GM23338 (cell line): ENCODE data around the gene FAM32A. TPM values are rescaled to one million over a fixed set of nuclear protein-coding genes. Genes with fewer than 3 reads are reported as not detected.

Experiments used
- ATAC-seq: fragments of 200-7000 bp; cut with Tn5 transposase; 3 replicates; pipeline ENCODE4 v1.9.1; 2020
- DNase-seq: peaks from one replicate; pipeline ENCODE4 v3.0.0-alpha.2; 2015; ENCODE audit warnings: low spot score
- H2AFZ ChIP-seq: fragments of 200-600 bp; sonication (generic); 2 replicates; pipeline ENCODE4 v1.8.0; 2016; ENCODE audit warnings: antibody characterized with exemption, mild to moderate bottlenecking, moderate library complexity
- H3F3A ChIP-seq: fragments of 200-600 bp; sonication (generic); replicated peaks from 2 replicates; pipeline ENCODE4 v1.8.0; 2017; ENCODE audit warnings: antibody characterized with exemption, mixed run types, low read depth
- H3K27ac ChIP-seq: fragments of 200-600 bp; sonication (generic); 2 replicates; pipeline ENCODE4 v1.6.1; 2016; ENCODE audit warnings: low read depth
- H3K27me3 ChIP-seq: fragments of 200-600 bp; sonication (generic); 2 replicates; pipeline ENCODE4 v1.8.0; 2016; ENCODE audit warnings: mild to moderate bottlenecking, mixed run types, moderate library complexity; ENCODE audit not compliant: insufficient read depth
- H3K36me3 ChIP-seq: fragments of 200-600 bp; sonication (generic); 2 replicates; pipeline ENCODE4 v1.8.0; 2016; ENCODE audit warnings: mild to moderate bottlenecking; ENCODE audit not compliant: insufficient read depth
- H3K4me1 ChIP-seq: fragments of 200-600 bp; sonication (generic); 2 replicates; pipeline ENCODE4 v1.8.0; 2016; ENCODE audit warnings: mild to moderate bottlenecking, moderate library complexity; ENCODE audit not compliant: insufficient read depth
- H3K4me2 ChIP-seq: fragments of 200-600 bp; sonication (generic); 2 replicates; pipeline ENCODE4 v1.7.1; 2017; ENCODE audit warnings: mixed run types
- H3K4me3 ChIP-seq: fragments of 200-600 bp; sonication (generic); 2 replicates; pipeline ENCODE4 v1.6.1; 2016; ENCODE audit warnings: mixed run types
- H3K79me2 ChIP-seq: fragments of 200-600 bp; sonication (generic); replicated peaks from 2 replicates; pipeline ENCODE4 v1.8.0; 2017; ENCODE audit warnings: mild to moderate bottlenecking; ENCODE audit not compliant: insufficient read depth
- H3K9me2 ChIP-seq: fragments of 200-600 bp; sonication (generic); 2 replicates; pipeline ENCODE4 v1.8.0; 2017; ENCODE audit not compliant: insufficient read depth
- H4K20me1 ChIP-seq: fragments of 200-600 bp; sonication (generic); replicated peaks from 2 replicates; pipeline ENCODE4 v1.8.0; 2017; ENCODE audit warnings: mild to moderate bottlenecking; ENCODE audit not compliant: insufficient read depth
- H3K27ac Mint-ChIP-seq: 2 replicates; pipeline ENCODE4 v1.8.0; 2020; ENCODE audit warnings: inconsistent platforms, mild to moderate bottlenecking, moderate library complexity, mixed read lengths
- H3K27me3 Mint-ChIP-seq: 3 replicates; pipeline ENCODE4 v1.8.0; 2022; ENCODE audit warnings: low read depth, mild to moderate bottlenecking, moderate library complexity, mixed read lengths, inconsistent platforms; ENCODE audit not compliant: insufficient read depth, poor library complexity
- H3K36me3 Mint-ChIP-seq: 3 replicates; pipeline ENCODE4 v1.8.0; 2021; ENCODE audit warnings: low read depth, mild to moderate bottlenecking, inconsistent platforms, moderate library complexity, mixed read lengths
- H3K4me1 Mint-ChIP-seq: 3 replicates; pipeline ENCODE4 v1.8.0; 2020; ENCODE audit warnings: mild to moderate bottlenecking, inconsistent platforms, mixed read lengths
- H3K4me3 Mint-ChIP-seq: 3 replicates; pipeline ENCODE4 v1.8.0; 2021; ENCODE audit warnings: moderate library complexity, mild to moderate bottlenecking, inconsistent platforms, mixed read lengths
- H3K9me3 Mint-ChIP-seq: 3 replicates; pipeline ENCODE4 v1.8.0; 2020; ENCODE audit warnings: moderate library complexity, mild to moderate bottlenecking, inconsistent platforms, mixed read lengths
- CREB1 ChIP-seq: fragments of 250-450 bp; sonication (Bioruptor Pico); IDR thresholded peaks from 2 replicates; pipeline ENCODE4 v1.5.0; 2020; ENCODE audit warnings: low read depth, mild to moderate bottlenecking, moderate library complexity
- ETS1 ChIP-seq: IDR thresholded peaks from 2 replicates; pipeline ENCODE4 v1.6.1; 2016; ENCODE audit warnings: antibody characterized with exemption
- EZH2phosphoT487 ChIP-seq: fragments of 200-600 bp; sonication (generic); IDR thresholded peaks from one replicate; pipeline ENCODE4 v1.8.1; 2018; ENCODE audit warnings: antibody characterized with exemption; ENCODE audit not compliant: unreplicated experiment
- POLR2AphosphoS5 ChIP-seq: IDR thresholded peaks from 2 replicates; pipeline ENCODE4 v1.6.1; 2016; ENCODE audit warnings: antibody characterized with exemption, low read depth
- REST ChIP-seq: IDR thresholded peaks from one replicate; pipeline ENCODE4 v1.6.1; 2018; ENCODE audit warnings: antibody characterized with exemption; ENCODE audit not compliant: unreplicated experiment
- STAT1 ChIP-seq: IDR thresholded peaks from one replicate; pipeline ENCODE4 v1.6.1; 2016; ENCODE audit warnings: antibody characterized with exemption; ENCODE audit not compliant: unreplicated experiment
- ZNF114 ChIP-seq: fragments of 250-450 bp; sonication (Bioruptor Pico); IDR thresholded peaks from 2 replicates; pipeline ENCODE4 v1.5.0; 2020; ENCODE audit warnings: mild to moderate bottlenecking, moderate library complexity
- ZNF331 ChIP-seq: fragments of 250-450 bp; sonication (Bioruptor Pico); IDR thresholded peaks from 2 replicates; pipeline ENCODE4 v1.5.0; 2020; ENCODE audit warnings: low read depth, mild to moderate bottlenecking, moderate library complexity
- polyA plus RNA-seq: library from polyadenylated mRNA; unstranded; fragments of >200 nt; fragmentation: Nextera tagmentation; extraction: Ambion mirVana; gene quantifications from 2 replicates; pipeline ENCODE4 v1.2.1, GENCODE V29; 2016
- total RNA-seq: library from RNA; depleted of rRNA; stranded (reverse); fragments of >200 nt; shearing (Covaris generic); gene quantifications from 2 replicates; pipeline ENCODE4 v1.2.3, GENCODE V29; 2014
- TF ChIP-seq, protein P1 (sequence below): fragments of 250-450 bp; sonication (Bioruptor Pico); IDR thresholded peaks from 2 replicates; pipeline ENCODE4 v1.5.0; 2020; ENCODE audit warnings: mild to moderate bottlenecking, moderate library complexity

The FAM32A gene
- total and polyA plus RNA-seq, 2 experiments from 2014 or later, result 58.2 to 67.3 TPM

GRCh38 chr19:16141043-16141442 lies 44.2 kb upstream of the FAM32A start (continued):
- TF ChIP-seq, protein P1, sequence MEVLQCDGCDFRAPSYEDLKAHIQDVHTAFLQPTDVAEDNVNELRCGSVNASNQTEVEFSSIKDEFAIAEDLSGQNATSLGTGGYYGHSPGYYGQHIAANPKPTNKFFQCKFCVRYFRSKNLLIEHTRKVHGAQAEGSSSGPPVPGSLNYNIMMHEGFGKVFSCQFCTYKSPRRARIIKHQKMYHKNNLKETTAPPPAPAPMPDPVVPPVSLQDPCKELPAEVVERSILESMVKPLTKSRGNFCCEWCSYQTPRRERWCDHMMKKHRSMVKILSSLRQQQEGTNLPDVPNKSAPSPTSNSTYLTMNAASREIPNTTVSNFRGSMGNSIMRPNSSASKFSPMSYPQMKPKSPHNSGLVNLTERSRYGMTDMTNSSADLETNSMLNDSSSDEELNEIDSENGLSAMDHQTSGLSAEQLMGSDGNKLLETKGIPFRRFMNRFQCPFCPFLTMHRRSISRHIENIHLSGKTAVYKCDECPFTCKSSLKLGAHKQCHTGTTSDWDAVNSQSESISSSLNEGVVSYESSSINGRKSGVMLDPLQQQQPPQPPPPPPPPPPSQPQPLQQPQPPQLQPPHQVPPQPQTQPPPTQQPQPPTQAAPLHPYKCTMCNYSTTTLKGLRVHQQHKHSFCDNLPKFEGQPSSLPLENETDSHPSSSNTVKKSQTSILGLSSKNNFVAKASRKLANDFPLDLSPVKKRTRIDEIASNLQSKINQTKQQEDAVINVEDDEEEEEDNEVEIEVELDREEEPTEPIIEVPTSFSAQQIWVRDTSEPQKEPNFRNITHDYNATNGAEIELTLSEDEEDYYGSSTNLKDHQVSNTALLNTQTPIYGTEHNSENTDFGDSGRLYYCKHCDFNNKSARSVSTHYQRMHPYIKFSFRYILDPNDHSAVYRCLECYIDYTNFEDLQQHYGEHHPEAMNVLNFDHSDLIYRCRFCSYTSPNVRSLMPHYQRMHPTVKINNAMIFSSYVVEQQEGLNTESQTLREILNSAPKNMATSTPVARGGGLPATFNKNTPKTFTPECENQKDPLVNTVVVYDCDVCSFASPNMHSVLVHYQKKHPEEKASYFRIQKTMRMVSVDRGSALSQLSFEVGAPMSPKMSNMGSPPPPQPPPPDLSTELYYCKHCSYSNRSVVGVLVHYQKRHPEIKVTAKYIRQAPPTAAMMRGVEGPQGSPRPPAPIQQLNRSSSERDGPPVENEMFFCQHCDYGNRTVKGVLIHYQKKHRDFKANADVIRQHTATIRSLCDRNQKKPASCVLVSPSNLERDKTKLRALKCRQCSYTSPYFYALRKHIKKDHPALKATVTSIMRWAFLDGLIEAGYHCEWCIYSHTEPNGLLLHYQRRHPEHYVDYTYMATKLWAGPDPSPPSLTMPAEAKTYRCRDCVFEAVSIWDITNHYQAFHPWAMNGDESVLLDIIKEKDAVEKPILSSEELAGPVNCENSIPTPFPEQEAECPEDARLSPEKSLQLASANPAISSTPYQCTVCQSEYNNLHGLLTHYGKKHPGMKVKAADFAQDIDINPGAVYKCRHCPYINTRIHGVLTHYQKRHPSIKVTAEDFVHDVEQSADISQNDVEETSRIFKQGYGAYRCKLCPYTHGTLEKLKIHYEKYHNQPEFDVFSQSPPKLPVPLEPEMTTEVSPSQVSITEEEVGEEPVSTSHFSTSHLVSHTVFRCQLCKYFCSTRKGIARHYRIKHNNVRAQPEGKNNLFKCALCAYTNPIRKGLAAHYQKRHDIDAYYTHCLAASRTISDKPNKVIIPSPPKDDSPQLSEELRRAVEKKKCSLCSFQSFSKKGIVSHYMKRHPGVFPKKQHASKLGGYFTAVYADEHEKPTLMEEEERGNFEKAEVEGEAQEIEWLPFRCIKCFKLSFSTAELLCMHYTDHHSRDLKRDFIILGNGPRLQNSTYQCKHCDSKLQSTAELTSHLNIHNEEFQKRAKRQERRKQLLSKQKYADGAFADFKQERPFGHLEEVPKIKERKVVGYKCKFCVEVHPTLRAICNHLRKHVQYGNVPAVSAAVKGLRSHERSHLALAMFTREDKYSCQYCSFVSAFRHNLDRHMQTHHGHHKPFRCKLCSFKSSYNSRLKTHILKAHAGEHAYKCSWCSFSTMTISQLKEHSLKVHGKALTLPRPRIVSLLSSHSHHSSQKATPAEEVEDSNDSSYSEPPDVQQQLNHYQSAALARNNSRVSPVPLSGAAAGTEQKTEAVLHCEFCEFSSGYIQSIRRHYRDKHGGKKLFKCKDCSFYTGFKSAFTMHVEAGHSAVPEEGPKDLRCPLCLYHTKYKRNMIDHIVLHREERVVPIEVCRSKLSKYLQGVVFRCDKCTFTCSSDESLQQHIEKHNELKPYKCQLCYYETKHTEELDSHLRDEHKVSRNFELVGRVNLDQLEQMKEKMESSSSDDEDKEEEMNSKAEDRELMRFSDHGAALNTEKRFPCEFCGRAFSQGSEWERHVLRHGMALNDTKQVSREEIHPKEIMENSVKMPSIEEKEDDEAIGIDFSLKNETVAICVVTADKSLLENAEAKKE (CRISPR knock-in tag), result no peak
- TF ChIP-seq EZH2phosphoT487 (no peak), ETS1 (no peak), ZNF114 (CRISPR knock-in tag) (no peak)

DNA sequence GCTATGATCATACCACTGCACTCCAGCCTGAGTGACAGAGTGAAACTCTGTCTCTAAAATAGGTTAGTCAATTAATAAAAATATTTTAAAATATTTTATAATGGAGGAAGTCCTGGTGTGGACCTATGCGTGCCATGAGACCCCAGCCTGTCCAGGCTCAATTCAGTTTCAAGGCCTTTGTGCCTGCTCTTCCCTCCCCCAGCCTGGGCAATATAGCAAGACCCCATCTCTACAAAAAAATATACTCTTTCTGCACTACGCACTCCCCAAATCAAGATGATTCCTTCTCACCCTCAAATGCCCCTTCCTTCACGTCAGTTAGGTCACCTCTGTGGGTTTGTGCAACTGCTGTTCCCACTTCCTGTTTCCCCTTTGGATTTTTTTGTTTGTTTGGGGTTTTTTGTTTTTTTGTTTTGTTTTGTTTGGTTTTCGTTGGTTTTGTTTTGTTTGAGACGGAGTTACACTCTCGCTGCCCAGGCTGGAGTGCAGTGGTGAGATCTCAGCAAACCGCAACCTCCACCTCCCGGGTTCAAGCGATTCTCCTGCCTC lies 43.1 kb upstream of the FAM32A start:
- Mint-ChIP-seq H3K4me1 (peaks cover 8% of the 10 kb centered on the region; the same call in 2 of the 3 replicates), H3K36me3 (no peaks in the 10 kb centered on the region), H3K9me3 (no peaks in the 10 kb centered on the region; the same call in 2 of the 3 replicates), H3K4me3 (no peak overlapping the region), H3K27me3 (peaks cover 7% of the 10 kb centered on the region), H3K27ac (no peak overlapping the region)
- no peak for TF ChIP-seq ZNF331
- TF ChIP-seq POLR2AphosphoS5, result no peak
- TF ChIP-seq CREB1 (CRISPR knock-in tag), result no peak
- TF ChIP-seq STAT1, result no peak
- TF ChIP-seq REST, result no peak
- Histone ChIP-seq H3K27ac (no peak overlapping the region), H3F3A (0 out of 2 replicates have a peak, but pooled peaks cover 5% of the 10 kb centered on the region), H3K4me3 (no peak overlapping the region), H3K9me2 (no peaks in the 10 kb centered on the region), H3K36me3 (no peaks in the 10 kb centered on the region), H3K79me2 (no peaks in the 10 kb centered on the region), H3K4me1 (peaks cover 6% of the 10 kb centered on the region; the same call in 1 of the 2 replicates), H4K20me1 (no peaks in the 10 kb centered on the region), H3K4me2 (no peak overlapping the region), H2AFZ (peak overlapping the region; percentile 63; the same call in 1 of the 2 replicates), H3K27me3 (no peaks in the 10 kb centered on the region)
- no peak for DNase-seq
- ATAC-seq, result no peak
